DOHH2 (cell line): ENCODE data around the gene ZNF639.

Source experiments
- EZH2phosphoT487 ChIP-seq: fragments of 200-600 bp; sonication (generic); IDR thresholded peaks from 2 replicates; pipeline ENCODE4 v1.6.1; 2017; ENCODE audit warnings: borderline replicate concordance, mild to moderate bottlenecking, antibody characterized with exemption, low read length, moderate library complexity, mixed read lengths
- TF ChIP-seq, protein P1 (sequence below): fragments of 200-600 bp; sonication (generic); IDR thresholded peaks from one replicate; pipeline ENCODE4 v1.5.1; 2014; ENCODE audit warnings: antibody characterized with exemption, mild to moderate bottlenecking, low read depth, low read length; ENCODE audit not compliant: poor library complexity, severe bottlenecking

- TF ChIP-seq, protein P1, sequence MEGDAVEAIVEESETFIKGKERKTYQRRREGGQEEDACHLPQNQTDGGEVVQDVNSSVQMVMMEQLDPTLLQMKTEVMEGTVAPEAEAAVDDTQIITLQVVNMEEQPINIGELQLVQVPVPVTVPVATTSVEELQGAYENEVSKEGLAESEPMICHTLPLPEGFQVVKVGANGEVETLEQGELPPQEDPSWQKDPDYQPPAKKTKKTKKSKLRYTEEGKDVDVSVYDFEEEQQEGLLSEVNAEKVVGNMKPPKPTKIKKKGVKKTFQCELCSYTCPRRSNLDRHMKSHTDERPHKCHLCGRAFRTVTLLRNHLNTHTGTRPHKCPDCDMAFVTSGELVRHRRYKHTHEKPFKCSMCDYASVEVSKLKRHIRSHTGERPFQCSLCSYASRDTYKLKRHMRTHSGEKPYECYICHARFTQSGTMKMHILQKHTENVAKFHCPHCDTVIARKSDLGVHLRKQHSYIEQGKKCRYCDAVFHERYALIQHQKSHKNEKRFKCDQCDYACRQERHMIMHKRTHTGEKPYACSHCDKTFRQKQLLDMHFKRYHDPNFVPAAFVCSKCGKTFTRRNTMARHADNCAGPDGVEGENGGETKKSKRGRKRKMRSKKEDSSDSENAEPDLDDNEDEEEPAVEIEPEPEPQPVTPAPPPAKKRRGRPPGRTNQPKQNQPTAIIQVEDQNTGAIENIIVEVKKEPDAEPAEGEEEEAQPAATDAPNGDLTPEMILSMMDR: no peak
- TF ChIP-seq EZH2phosphoT487: no peak
Measured at GRCh38 chr3:179276743-179277142, 46.1 kb upstream of the ZNF639 start.
